ENCODE measurements around the gene CCDC177. TPM values are rescaled to one million over a fixed set of nuclear protein-coding genes. Genes with fewer than 3 reads are reported as not detected.

The CCDC177 gene
- polyA plus RNA-seq, 1 experiment = not detected

- CTCF ChIA-PET = interaction anchor here (0.6 to 1.3 kb wide), 3 partner anchors 31 to 116 kb away, joined by 3 to 6 read pairs (median 3); no protein-coding TSS in a partner anchor
- H3K4me3 ChIP-seq (ENCODE audit: low read depth, low read length) = peak overlapping the region; percentile 67
- H3K9me3 ChIP-seq (ENCODE audit: control insufficient read depth, insufficient read depth, low read length) = no peaks in the 10 kb centered on the region; the same call in 1 of the 2 replicates
- POLR2A ChIA-PET = interaction anchor here (0.6 to 1.6 kb wide), 4 partner anchors 18 to 157 kb away, joined by 3 to 6 read pairs (median 4); partner anchors contain the start of gene SRSF5
- H3K27me3 ChIP-seq (ENCODE audit: control insufficient read depth, insufficient read depth, low read length) = no peaks in the 10 kb centered on the region
- DNase-seq (ENCODE audit: low read depth, low spot score) = no peak
- H3K27ac ChIP-seq (ENCODE audit: low read depth, low read length) = peak overlapping the region; percentile 57
- no peak for TF ChIP-seq CTCF (IDR thresholded peaks at IDR 0.05; ENCODE audit: low read depth, low read length)
Observed at GRCh38 chr14:69610874-69611171, 36.2 kb upstream of the CCDC177 start.

GRCh38 chr14:69610020-69610873 lies 35.6 kb upstream of the CCDC177 start:
- no peak for TF ChIP-seq CTCF (IDR thresholded peaks at IDR 0.05; ENCODE audit: low read depth, low read length)
- Histone ChIP-seq H3K27ac (ENCODE audit: low read depth, low read length) (peak overlapping the region; percentile 57), H3K4me3 (ENCODE audit: low read depth, low read length) (peak overlapping the region; percentile 67), H3K9me3 (ENCODE audit: control insufficient read depth, insufficient read depth, low read length) (no peaks in the 10 kb centered on the region; the same call in 1 of the 2 replicates), H3K27me3 (ENCODE audit: control insufficient read depth, insufficient read depth, low read length) (no peaks in the 10 kb centered on the region)
- ChIA-PET CTCF (interaction anchor here (0.6 to 1.3 kb wide), 3 partner anchors 30 to 117 kb away, joined by 3 to 6 read pairs (median 3); no protein-coding TSS in a partner anchor), POLR2A (interaction anchor here (0.6 to 1.6 kb wide), 2 partner anchors 89 to 157 kb away, joined by 4 to 6 read pairs; partner anchors contain the start of gene SRSF5)
- no peak for DNase-seq (ENCODE audit: low read depth, low spot score)

GRCh38 chr14:69606258-69607184 lies 31.9 kb upstream of the CCDC177 start:
- POLR2A ChIA-PET = interaction anchor here (0.7 kb wide), 1 partner anchor 160 kb away, joined by 3 read pairs; the partner anchor contains the start of gene SRSF5
- Histone ChIP-seq H3K27ac (ENCODE audit: low read depth, low read length) (no peak overlapping the region), H3K27me3 (ENCODE audit: control insufficient read depth, insufficient read depth, low read length) (no peaks in the 10 kb centered on the region), H3K4me3 (ENCODE audit: low read depth, low read length) (no peak overlapping the region), H3K9me3 (ENCODE audit: control insufficient read depth, insufficient read depth, low read length) (no peaks in the 10 kb centered on the region)
- no peak for DNase-seq (ENCODE audit: low read depth, low spot score)
- CTCF ChIA-PET = interaction anchor here (1.3 to 3.3 kb wide), 4 partner anchors 22 to 121 kb away, joined by 3 to 24 read pairs (median 4); no protein-coding TSS in a partner anchor
- no peak for TF ChIP-seq CTCF (IDR thresholded peaks at IDR 0.05; ENCODE audit: low read depth, low read length)

GRCh38 chr14:69605738-69606137 lies 31.1 kb upstream of the CCDC177 start:
- H3K9me3 ChIP-seq (ENCODE audit: control insufficient read depth, insufficient read depth, low read length) = no peaks in the 10 kb centered on the region
- POLR2A ChIA-PET = no interaction called here
- no peak for TF ChIP-seq CTCF (IDR thresholded peaks at IDR 0.05; ENCODE audit: low read depth, low read length)
- no peak for DNase-seq (ENCODE audit: low read depth, low spot score)
- H3K27ac ChIP-seq (ENCODE audit: low read depth, low read length) = no peak overlapping the region
- no peak overlapping the region for H3K4me3 ChIP-seq (ENCODE audit: low read depth, low read length)
- CTCF ChIA-PET = interaction anchor here (1.8 to 2.4 kb wide), 4 partner anchors 13 to 122 kb away, joined by 6 to 25 read pairs (median 16); no protein-coding TSS in a partner anchor
- no peaks in the 10 kb centered on the region for H3K27me3 ChIP-seq (ENCODE audit: control insufficient read depth, insufficient read depth, low read length)

All from AG04450 (cell line).